ENCODE results near the gene GLRB. TPM values are rescaled to one million over a fixed set of nuclear protein-coding genes. Genes with fewer than 3 reads are reported as not detected.

GLRB gene
- 193 and 222 TPM in 2 replicates for polyA plus RNA-seq

GRCh38 chr4:157075811-157076577 is at the start of gene GLRB:
TSS of gene GLRB (plus strand) at chr4:157076150. CDS start at chr4:157078025, 1,875 bp downstream.

DNA sequence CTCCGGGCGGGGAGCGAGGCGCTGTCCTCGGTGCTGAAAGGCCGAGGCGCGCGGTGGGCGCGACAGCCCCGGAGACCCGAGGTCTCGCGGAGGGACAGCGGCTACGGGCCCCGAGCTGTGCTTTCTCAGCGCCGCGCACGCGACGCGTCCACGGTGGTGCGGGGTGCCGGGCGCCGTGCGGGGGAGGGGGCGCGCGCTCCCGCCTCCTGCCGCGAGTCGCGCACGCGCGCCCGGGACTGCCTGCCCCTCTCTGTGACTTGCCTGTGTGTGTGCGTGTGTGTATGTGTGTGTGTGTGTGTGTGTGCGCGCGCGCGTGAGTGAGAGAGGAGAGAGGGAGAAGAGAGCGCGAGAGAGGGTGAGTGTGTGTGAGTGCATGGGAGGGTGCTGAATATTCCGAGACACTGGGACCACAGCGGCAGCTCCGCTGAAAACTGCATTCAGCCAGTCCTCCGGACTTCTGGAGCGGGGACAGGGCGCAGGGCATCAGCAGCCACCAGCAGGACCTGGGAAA is 144.5 kb downstream of the GLRB start, which contains the start of gene GRIA2:
Gene GRIA2 (plus strand): TSS at position 358 of the 511 bp plus-strand sequence. CDS start 315 bp downstream, outside the sequence.

Other genes with a start within 250 kb of the GLRB start
- 3.6 and 7.3 TPM in 2 replicates for gene PDGFC, start 104.4 kb upstream of the GLRB start, polyA plus RNA-seq
- 649 and 854 TPM in 2 replicates for gene GRIA2, start 144.6 kb downstream of the GLRB start, polyA plus RNA-seq

Data from Purkinje cell (primary cell).